ENCODE data around the gene IGFBP6. TPM values are rescaled to one million over a fixed set of nuclear protein-coding genes. Genes with fewer than 3 reads are reported as not detected.

IGFBP6 gene
- total and polyA plus RNA-seq, 12 donors, result 27.0 to 182 (median 41.0) TPM

DNA sequence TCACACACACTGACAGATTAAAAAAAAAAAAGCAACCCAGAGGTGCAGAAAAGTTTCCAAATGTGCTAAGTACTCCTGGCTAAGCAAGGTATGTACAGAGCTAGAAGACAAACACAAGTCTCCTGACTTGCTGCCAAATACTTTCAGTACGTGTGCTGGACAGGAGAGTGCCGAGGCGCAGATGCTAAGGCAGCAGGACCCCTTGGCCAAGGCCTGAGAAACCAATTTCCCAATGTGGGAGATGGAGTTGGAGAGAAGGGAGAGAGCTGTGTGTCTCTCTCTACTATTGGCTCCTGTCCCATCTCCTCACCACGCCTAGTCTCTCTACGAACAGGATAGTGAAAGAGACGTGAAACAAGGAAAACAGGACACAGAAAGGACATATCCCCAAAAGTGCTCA, 23.6 kb upstream of the IGFBP6 start:
- ATAC-seq, result no peak

GRCh38 chr12:53074283-53074998, 23.0 kb upstream of the IGFBP6 start:
- H3K27me3 ChIP-seq, result no peaks in the 10 kb centered on the region
- intact Hi-C loops (cut with DNase I), result loop anchor here in 1 of 10 donors (10.0 kb wide), 1 partner anchor 220 kb away; the partner anchor contains the start of genes MYG1 and PFDN5
- H3K4me1 ChIP-seq, result peaks cover 45 to 80% (median 66%) of the 10 kb centered on the region in 9 donors
- ATAC-seq (no peak), DNase-seq (no peak)
- TF ChIP-seq, protein P1, sequence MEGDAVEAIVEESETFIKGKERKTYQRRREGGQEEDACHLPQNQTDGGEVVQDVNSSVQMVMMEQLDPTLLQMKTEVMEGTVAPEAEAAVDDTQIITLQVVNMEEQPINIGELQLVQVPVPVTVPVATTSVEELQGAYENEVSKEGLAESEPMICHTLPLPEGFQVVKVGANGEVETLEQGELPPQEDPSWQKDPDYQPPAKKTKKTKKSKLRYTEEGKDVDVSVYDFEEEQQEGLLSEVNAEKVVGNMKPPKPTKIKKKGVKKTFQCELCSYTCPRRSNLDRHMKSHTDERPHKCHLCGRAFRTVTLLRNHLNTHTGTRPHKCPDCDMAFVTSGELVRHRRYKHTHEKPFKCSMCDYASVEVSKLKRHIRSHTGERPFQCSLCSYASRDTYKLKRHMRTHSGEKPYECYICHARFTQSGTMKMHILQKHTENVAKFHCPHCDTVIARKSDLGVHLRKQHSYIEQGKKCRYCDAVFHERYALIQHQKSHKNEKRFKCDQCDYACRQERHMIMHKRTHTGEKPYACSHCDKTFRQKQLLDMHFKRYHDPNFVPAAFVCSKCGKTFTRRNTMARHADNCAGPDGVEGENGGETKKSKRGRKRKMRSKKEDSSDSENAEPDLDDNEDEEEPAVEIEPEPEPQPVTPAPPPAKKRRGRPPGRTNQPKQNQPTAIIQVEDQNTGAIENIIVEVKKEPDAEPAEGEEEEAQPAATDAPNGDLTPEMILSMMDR (IDR thresholded peaks at IDR 0.05), result no peak
- H3K9me3 ChIP-seq, result no peaks in the 10 kb centered on the region
- WGBS, 2 donors, result 90 to 93% methylated on average over 11 of the region's 11 CpGs
- peaks cover 0 to 65% (median 23%) of the 10 kb centered on the region in 9 donors for H3K36me3 ChIP-seq
- H3K27ac ChIP-seq, result peak overlapping the region in 9 of 10 donors; percentile 4 to 65 (median 36)
- no peak overlapping the region for H3K4me3 ChIP-seq

More for the DNA sequence above, 23.6 kb upstream of the IGFBP6 start:
- peak overlapping the region in 9 of 10 donors; percentile 4 to 81 (median 36) for H3K27ac ChIP-seq
- no peaks in the 10 kb centered on the region for H3K9me3 ChIP-seq
- no peaks in the 10 kb centered on the region for H3K27me3 ChIP-seq
- H3K4me1 ChIP-seq, result peaks cover 51 to 85% (median 69%) of the 10 kb centered on the region in 9 donors
- peaks cover 0 to 69% (median 23%) of the 10 kb centered on the region in 9 donors for H3K36me3 ChIP-seq
- intact Hi-C loops (cut with DNase I), result loop anchor here in 2 of 10 donors (2.0 to 10.0 kb wide), 2 partner anchors 213 to 221 kb away; partner anchors contain the start of genes MYG1 (in 1 of the 2) and PFDN5 (in 1 of the 2)
- TF ChIP-seq, protein P1 (IDR thresholded peaks at IDR 0.05), result no peak
- WGBS, 2 donors, result 37 to 44% methylated on average over 6 of the region's 6 CpGs
- DNase-seq, result no peak
- H3K4me3 ChIP-seq, result no peak overlapping the region

GRCh38 chr12:53074999-53075370, 22.5 kb upstream of the IGFBP6 start:
- H3K4me1 ChIP-seq, result peaks cover 40 to 78% (median 63%) of the 10 kb centered on the region in 9 donors
- H3K4me3 ChIP-seq, result no peak overlapping the region
- peaks cover 0 to 62% (median 23%) of the 10 kb centered on the region in 9 donors for H3K36me3 ChIP-seq
- WGBS, 2 donors, result 94 to 97% methylated on average over 3 of the region's 3 CpGs
- no peak for DNase-seq
- intact Hi-C loops (cut with DNase I), result loop anchor here in 1 of 10 donors (10.0 kb wide), 1 partner anchor 220 kb away; the partner anchor contains the start of genes MYG1 and PFDN5
- H3K9me3 ChIP-seq, result no peaks in the 10 kb centered on the region
- no peaks in the 10 kb centered on the region for H3K27me3 ChIP-seq
- TF ChIP-seq, protein P1 (IDR thresholded peaks at IDR 0.05), result no peak
- H3K27ac ChIP-seq, result peak overlapping the region in 2 of 10 donors; percentile 53 to 57
- ATAC-seq, result no peak

GRCh38 chr12:53076461-53076860, 21.0 kb upstream of the IGFBP6 start:
- H3K36me3 ChIP-seq, result peaks cover 0 to 51% (median 23%) of the 10 kb centered on the region in 9 donors
- DNase-seq (no peak), ATAC-seq (no peak)
- no peak overlapping the region for H3K4me3 ChIP-seq
- H3K27ac ChIP-seq, result peak overlapping the region in 2 of 10 donors; percentile 0 to 36
- 94 to 97% methylated on average over 3 of the region's 3 CpGs for WGBS, 2 donors
- H3K4me1 ChIP-seq, result peaks cover 27 to 69% (median 54%) of the 10 kb centered on the region in 9 donors
- intact Hi-C loops (cut with DNase I), result loop anchor here in 1 of 10 donors (10.0 kb wide), 1 partner anchor 218 kb away; the partner anchor contains the start of genes MYG1 and PFDN5
- no peaks in the 10 kb centered on the region for H3K27me3 ChIP-seq
- TF ChIP-seq, protein P1 (IDR thresholded peaks at IDR 0.05), result no peak
- H3K9me3 ChIP-seq, result no peaks in the 10 kb centered on the region

All from heart right ventricle (tissue), 16 donors.